Uterus (tissue), 2 donors: ENCODE results near the gene SRC.

ENCODE experiments used
- CTCF ChIP-seq, 4 experiments: fragments of 200-600 bp in 2 of 4; fragments of 450-650 bp in 2 of 4; sonication (generic) in 2 of 4; IDR thresholded peaks; one replicate each; pipeline ENCODE4 v1.5.1; 2016 to 2019; ENCODE audit warnings: antibody characterized with exemption in 4 of 4, mild to moderate bottlenecking in 2 of 4, moderate library complexity in 1 of 4
- POLR2A ChIP-seq, 2 donors: fragments of 450-650 bp; IDR thresholded peaks; one replicate each; pipeline ENCODE4 v1.6.1; 2016; ENCODE audit warnings: antibody characterized with exemption in 2 of 2, mild to moderate bottlenecking in 1 of 2, moderate library complexity in 1 of 2

GRCh38 chr20:37333848-37334318 lies 12.1 kb upstream of the SRC start:
- no peak for TF ChIP-seq CTCF (IDR thresholded peaks at IDR 0.05)
- no peak for TF ChIP-seq POLR2A (IDR thresholded peaks at IDR 0.05)
